Upper lobe of left lung (tissue), 6 donors: ENCODE data around the gene GATB. TPM values are rescaled to one million over a fixed set of nuclear protein-coding genes. Genes with fewer than 3 reads are reported as not detected.
A peak's percentile ranks its signal among the peaks of the same experiment; 100 is the strongest.

Experiments used
- ATAC-seq, 2 donors: fragments of 200-7000 bp; cut with Tn5 transposase; one replicate each; pipeline ENCODE4 v1.9.1; 2022; ENCODE audit warnings: mild to moderate bottlenecking in 2 of 2, moderate library complexity in 2 of 2; ENCODE audit not compliant: low FRiP score in 2 of 2
- DNase-seq, 2 donors: peaks; one replicate each; pipeline ENCODE4 v3.0.0-alpha.2; 2019 to 2020
- H3K27ac ChIP-seq, 4 donors: fragments of 200-600 bp; sonication (generic); one replicate each; pipeline ENCODE4 v1.5.1; 2016 to 2019
- H3K27me3 ChIP-seq, 4 donors: fragments of 200-600 bp; sonication (generic); one replicate each; pipeline ENCODE4 v1.5.1; 2017 to 2019
- H3K36me3 ChIP-seq, 4 donors: fragments of 200-600 bp; sonication (generic); one replicate each; pipeline ENCODE4 v1.5.1; 2016 to 2019
- H3K4me1 ChIP-seq, 4 donors: fragments of 200-600 bp; sonication (generic); one replicate each; pipeline ENCODE4 v1.5.1; 2018 to 2019
- H3K4me3 ChIP-seq, 4 donors: fragments of 200-600 bp; sonication (generic); one replicate each; pipeline ENCODE4 v1.5.1; 2017 to 2019; ENCODE audit warnings: mild to moderate bottlenecking in 2 of 4, moderate library complexity in 1 of 4
- H3K9me3 ChIP-seq, 4 donors: fragments of 200-600 bp; sonication (generic); one replicate each; pipeline ENCODE4 v1.5.1; 2018 to 2019
- EP300 ChIP-seq, 4 donors: sonication (generic); formaldehyde crosslinking; IDR thresholded peaks; one replicate each; pipeline ENCODE4 v1.5.1; 2017; ENCODE audit warnings: antibody characterized with exemption in 4 of 4, control low read depth in 2 of 4
- POLR2A ChIP-seq, 4 donors: fragments of 450-650 bp; IDR thresholded peaks; one replicate each; pipeline ENCODE4 v1.5.1; 2016 to 2017; ENCODE audit warnings: antibody characterized with exemption in 4 of 4, mild to moderate bottlenecking in 2 of 4
- POLR2AphosphoS5 ChIP-seq, 2 donors: sonication (generic); formaldehyde crosslinking; IDR thresholded peaks; one replicate each; pipeline ENCODE4 v1.5.1; 2017; ENCODE audit warnings: antibody characterized with exemption in 2 of 2
- WGBS, 2 donors: methylation state at CpG; one replicate each; pipeline ENCODE4 v1.1.5; 2017 to 2018; 5-methylcytosine and 5-hydroxymethylcytosine counted together
- total RNA-seq, 6 donors: library from RNA; depleted of rRNA in 4 of 6; stranded (reverse); fragments of >200 nt in 4 of 6; gene quantifications; one replicate each; pipeline versions ENCODE4 v1.1.0 to v1.2.1, GENCODE V29; 2016 to 2021
- TF ChIP-seq, protein P1 (sequence below), 6 experiments: fragments of 450-650 bp in 4 of 6; fragments of 200-600 bp in 2 of 6; sonication (generic) in 2 of 6; IDR thresholded peaks; one replicate each; pipeline ENCODE4 v1.5.1; 2016 to 2019; ENCODE audit warnings: antibody characterized with exemption in 6 of 6
- donor health status: DM: no; HTN: no; CAD: no; lungs with moderate emphysema.
- donor health status: DM: no; HTN: yes; CAD: no; lungs with severe emphysema.

GATB gene
- total RNA-seq, 6 donors from 2014 or later = 13.1 to 21.9 (median 14.5) TPM

DNA sequence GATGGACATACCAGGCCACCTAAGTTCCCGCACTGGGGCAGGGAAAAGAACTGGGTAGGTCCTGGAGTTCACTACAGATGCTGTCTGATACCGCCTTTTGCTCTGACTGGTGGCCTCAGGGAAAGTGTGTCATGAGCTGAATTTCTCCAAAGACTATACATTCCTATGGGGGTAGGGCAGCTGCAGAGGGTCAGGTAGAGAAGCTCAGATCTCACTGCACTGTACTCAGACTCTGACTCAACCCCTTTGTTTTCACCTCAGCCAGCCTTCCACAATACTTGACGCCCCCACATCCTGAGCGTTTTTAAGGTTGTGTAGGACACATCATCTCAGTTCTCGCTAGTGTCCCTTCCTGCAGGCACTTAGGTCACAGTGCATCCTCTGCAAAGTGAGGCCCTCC is 7.8 kb downstream of the GATB start:
- ATAC-seq (no peak), DNase-seq (no peak)
- 86 to 92% methylated on average over 5 of the region's 5 CpGs for WGBS, 2 donors
- H3K4me1 ChIP-seq = no peaks in the 10 kb centered on the region
- peaks cover 0 to 27% (median 8%) of the 10 kb centered on the region in 4 donors for H3K36me3 ChIP-seq
- no peaks in the 10 kb centered on the region for H3K27me3 ChIP-seq
- H3K4me3 ChIP-seq = no peak overlapping the region
- no peak overlapping the region for H3K27ac ChIP-seq
- no peaks in the 10 kb centered on the region for H3K9me3 ChIP-seq
- TF ChIP-seq, protein P1, sequence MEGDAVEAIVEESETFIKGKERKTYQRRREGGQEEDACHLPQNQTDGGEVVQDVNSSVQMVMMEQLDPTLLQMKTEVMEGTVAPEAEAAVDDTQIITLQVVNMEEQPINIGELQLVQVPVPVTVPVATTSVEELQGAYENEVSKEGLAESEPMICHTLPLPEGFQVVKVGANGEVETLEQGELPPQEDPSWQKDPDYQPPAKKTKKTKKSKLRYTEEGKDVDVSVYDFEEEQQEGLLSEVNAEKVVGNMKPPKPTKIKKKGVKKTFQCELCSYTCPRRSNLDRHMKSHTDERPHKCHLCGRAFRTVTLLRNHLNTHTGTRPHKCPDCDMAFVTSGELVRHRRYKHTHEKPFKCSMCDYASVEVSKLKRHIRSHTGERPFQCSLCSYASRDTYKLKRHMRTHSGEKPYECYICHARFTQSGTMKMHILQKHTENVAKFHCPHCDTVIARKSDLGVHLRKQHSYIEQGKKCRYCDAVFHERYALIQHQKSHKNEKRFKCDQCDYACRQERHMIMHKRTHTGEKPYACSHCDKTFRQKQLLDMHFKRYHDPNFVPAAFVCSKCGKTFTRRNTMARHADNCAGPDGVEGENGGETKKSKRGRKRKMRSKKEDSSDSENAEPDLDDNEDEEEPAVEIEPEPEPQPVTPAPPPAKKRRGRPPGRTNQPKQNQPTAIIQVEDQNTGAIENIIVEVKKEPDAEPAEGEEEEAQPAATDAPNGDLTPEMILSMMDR (IDR thresholded peaks at IDR 0.05) = no peak
- no peak for TF ChIP-seq EP300 (IDR thresholded peaks at IDR 0.05)
- TF ChIP-seq POLR2AphosphoS5 (IDR thresholded peaks at IDR 0.05) = no peak
- no peak for TF ChIP-seq POLR2A (IDR thresholded peaks at IDR 0.05)

GRCh38 chr4:151750156-151750555 is 10.7 kb downstream of the GATB start:
- Histone ChIP-seq H3K36me3 (peaks cover 0 to 5% (median 0%) of the 10 kb centered on the region in 4 donors), H3K9me3 (no peaks in the 10 kb centered on the region), H3K27me3 (no peaks in the 10 kb centered on the region), H3K27ac (no peak overlapping the region), H3K4me3 (no peak overlapping the region), H3K4me1 (no peaks in the 10 kb centered on the region)
- no peak for DNase-seq
- 72 to 95% methylated on average over 6 of the region's 6 CpGs for WGBS, 2 donors
- no peak for TF ChIP-seq POLR2AphosphoS5 (IDR thresholded peaks at IDR 0.05)
- TF ChIP-seq POLR2A (IDR thresholded peaks at IDR 0.05) = no peak
- no peak for TF ChIP-seq EP300 (IDR thresholded peaks at IDR 0.05)
- TF ChIP-seq, protein P1 (IDR thresholded peaks at IDR 0.05) = no peak
- ATAC-seq = no peak

GRCh38 chr4:151745481-151746231 is 15.2 kb downstream of the GATB start:
- WGBS, 2 donors = 71 to 74% methylated on average over 5 of the region's 5 CpGs
- DNase-seq = no peak
- no peaks in the 10 kb centered on the region for H3K9me3 ChIP-seq
- no peak overlapping the region for H3K4me3 ChIP-seq
- H3K27me3 ChIP-seq = no peaks in the 10 kb centered on the region
- TF ChIP-seq, protein P1 (IDR thresholded peaks at IDR 0.05) = no peak
- TF ChIP-seq POLR2A (IDR thresholded peaks at IDR 0.05) (no peak), EP300 (IDR thresholded peaks at IDR 0.05) (no peak), POLR2AphosphoS5 (IDR thresholded peaks at IDR 0.05) (no peak)
- ATAC-seq = no peak
- no peaks in the 10 kb centered on the region for H3K4me1 ChIP-seq
- peak overlapping the region in 1 of 4 donors; percentile 38 for H3K27ac ChIP-seq
- H3K36me3 ChIP-seq = no peaks in the 10 kb centered on the region

DNA sequence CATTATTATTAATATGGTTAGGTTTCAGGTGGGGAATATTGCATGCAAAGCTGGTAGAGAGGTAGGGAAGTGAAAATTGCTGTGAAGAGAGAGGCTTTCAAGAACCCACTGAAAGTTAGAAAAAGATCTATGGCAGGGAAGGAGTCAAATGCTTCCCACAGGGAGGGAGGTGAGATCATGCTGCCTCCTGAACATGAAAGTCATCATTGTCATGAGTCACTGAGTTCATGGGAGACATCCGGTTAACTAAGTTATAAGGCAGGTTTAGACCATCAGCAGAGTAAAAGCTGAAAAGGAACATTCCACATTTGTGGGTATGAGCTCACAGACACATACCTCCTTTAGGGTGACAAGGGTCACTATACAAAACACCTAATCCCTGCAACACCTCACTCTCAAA is 16.2 kb downstream of the GATB start:
- no peak overlapping the region for H3K27ac ChIP-seq
- H3K9me3 ChIP-seq = no peaks in the 10 kb centered on the region
- 71 to 88% methylated on average over 1 of the region's 1 CpG for WGBS, 2 donors
- no peaks in the 10 kb centered on the region for H3K36me3 ChIP-seq
- H3K4me3 ChIP-seq = no peak overlapping the region
- no peaks in the 10 kb centered on the region for H3K4me1 ChIP-seq
- DNase-seq (no peak), ATAC-seq (no peak)
- no peaks in the 10 kb centered on the region for H3K27me3 ChIP-seq
- TF ChIP-seq EP300 (IDR thresholded peaks at IDR 0.05) (no peak), POLR2A (IDR thresholded peaks at IDR 0.05) (no peak), POLR2AphosphoS5 (IDR thresholded peaks at IDR 0.05) (no peak)
- TF ChIP-seq, protein P1 (IDR thresholded peaks at IDR 0.05) = no peak

DNA sequence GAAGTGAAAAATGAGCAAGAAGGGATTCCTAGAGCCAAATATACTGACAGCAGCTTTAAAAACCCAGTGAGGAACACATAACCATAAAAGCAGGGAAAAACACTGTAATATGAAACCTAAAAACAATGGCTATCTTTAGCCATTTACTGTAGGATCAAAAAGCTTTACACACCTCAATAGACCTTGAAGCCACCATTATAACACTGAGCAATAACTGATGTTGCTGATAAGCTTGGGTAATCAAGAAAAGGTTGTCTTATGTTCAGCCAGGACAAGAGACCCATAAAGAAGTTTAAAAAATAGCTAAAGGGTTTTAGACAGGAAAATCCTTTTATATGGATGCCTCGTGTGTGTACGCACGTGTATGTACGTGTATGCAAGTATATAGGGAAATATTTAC is 16.9 kb downstream of the GATB start:
- Histone ChIP-seq H3K9me3 (no peaks in the 10 kb centered on the region), H3K27me3 (no peaks in the 10 kb centered on the region), H3K27ac (no peak overlapping the region), H3K4me1 (no peaks in the 10 kb centered on the region), H3K36me3 (no peaks in the 10 kb centered on the region), H3K4me3 (no peak overlapping the region)
- ATAC-seq (no peak), DNase-seq (no peak)
- 95% methylated on average over 4 of the region's 4 CpGs for WGBS, 2 donors
- no peak for TF ChIP-seq POLR2A (IDR thresholded peaks at IDR 0.05)
